ENCODE data around the gene SSBP3.
A peak's percentile ranks its signal among the peaks of the same experiment; 100 is the strongest.

SSBP3 gene

GRCh38 chr1:54302951-54303843 lies 103.0 kb downstream of the SSBP3 start:
- no peak for DNase-seq

GRCh38 chr1:54302549-54302948 lies 103.6 kb downstream of the SSBP3 start:
- no peak for DNase-seq

GRCh38 chr1:54301497-54301896 lies 104.7 kb downstream of the SSBP3 start:
- DNase-seq = no peak

DNA sequence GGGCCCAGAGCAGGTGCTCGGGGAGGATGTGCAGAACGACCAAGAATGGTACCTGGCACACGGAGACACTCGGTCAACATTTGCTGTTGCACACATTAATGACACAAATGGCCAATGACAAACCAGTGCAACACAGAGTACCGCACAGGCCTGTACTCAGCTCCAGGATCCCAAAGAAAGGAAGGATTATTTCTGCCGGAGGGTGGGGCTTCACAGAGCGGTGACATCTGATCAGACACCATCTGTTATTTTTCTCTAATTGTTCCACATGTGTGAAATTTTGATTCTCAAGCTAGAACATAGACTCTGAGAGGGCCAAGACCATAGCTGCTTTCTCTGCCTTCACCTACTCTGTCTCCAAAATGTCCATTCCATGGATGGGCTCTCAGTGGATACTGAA lies 105.8 kb downstream of the SSBP3 start:
- DNase-seq = no peak

DNA sequence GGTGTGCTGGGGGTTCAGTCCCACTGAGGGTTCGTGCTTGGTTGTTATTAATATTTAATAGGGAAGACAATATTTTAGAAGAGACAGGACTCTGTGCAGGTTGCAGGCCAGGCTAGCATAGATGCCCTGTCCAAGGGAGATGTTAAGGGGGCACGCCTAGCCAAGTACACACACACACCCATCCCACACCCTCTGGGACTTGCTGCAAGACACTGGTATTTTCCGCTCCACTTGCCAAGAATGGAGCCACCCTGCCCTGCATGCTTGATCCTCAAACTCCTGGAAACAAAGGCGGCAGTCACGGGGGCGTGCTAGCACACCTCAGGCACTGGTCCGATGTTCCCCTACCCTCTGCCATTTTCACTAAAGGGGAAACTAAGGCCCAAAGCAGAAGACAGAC lies 107.2 kb downstream of the SSBP3 start:
- DNase-seq = no peak

GRCh38 chr1:54298284-54299033 lies 107.7 kb downstream of the SSBP3 start:
- DNase-seq = no peak

DNA sequence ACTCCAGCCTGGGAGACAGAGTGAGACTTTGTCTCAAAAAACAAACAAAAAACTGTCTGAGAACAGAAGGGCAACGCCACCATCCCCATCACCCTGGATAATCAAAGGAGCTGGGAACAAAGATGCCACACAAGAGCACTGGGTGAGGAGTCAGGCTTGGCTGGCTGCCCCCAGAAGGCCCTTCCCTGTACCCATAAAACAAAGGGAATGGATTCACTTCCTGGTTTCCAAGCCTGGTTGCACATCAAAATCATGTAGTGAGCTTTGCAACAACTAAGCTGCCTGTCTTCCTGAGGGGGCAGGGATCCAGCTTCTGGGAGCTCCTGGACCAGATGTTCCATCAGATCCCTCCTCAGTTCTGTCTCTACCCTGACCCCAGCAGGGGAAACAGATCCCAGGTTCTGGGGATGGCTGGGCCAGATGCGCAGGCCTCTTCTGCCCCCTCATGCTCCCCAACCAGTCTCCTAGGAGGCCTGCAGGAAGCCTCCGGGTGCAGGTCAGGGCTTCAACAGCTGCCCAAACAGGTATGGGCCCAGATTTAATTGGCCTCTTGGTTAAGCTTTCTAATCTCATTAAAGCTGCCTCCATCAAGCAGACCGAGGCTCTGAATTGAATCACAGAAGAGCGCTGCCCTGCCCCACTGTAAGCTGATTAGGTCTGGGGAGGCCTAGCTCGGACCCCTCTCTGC lies 108.5 kb downstream of the SSBP3 start:
- DNase-seq = no peak

GRCh38 chr1:54296666-54297065 lies 109.5 kb downstream of the SSBP3 start:
- DNase-seq = no peak

DNA sequence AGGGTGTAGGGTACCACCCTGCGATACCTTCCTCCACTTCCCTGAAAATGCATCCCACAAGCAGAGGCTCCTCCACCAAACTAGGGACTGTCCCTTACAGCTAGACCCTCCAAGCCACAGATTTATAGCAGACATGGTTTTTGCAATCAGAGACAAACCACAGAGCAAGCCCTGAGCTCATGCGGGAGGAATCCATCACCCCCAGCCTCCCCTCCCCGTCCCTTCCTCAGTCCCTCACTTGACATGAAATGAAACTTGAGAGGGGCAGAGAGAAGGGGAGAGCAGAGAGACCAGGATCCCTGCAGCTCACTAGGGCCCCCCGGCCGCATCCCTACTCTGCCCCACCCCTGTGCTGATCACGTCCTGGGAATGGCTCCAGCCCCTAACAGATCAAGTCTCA lies 111.3 kb downstream of the SSBP3 start:
- no peak for DNase-seq

- DNase-seq = no peak
These were observed 113.9 kb downstream of the SSBP3 start for GRCh38 chr1:54292002-54292911.

DNA sequence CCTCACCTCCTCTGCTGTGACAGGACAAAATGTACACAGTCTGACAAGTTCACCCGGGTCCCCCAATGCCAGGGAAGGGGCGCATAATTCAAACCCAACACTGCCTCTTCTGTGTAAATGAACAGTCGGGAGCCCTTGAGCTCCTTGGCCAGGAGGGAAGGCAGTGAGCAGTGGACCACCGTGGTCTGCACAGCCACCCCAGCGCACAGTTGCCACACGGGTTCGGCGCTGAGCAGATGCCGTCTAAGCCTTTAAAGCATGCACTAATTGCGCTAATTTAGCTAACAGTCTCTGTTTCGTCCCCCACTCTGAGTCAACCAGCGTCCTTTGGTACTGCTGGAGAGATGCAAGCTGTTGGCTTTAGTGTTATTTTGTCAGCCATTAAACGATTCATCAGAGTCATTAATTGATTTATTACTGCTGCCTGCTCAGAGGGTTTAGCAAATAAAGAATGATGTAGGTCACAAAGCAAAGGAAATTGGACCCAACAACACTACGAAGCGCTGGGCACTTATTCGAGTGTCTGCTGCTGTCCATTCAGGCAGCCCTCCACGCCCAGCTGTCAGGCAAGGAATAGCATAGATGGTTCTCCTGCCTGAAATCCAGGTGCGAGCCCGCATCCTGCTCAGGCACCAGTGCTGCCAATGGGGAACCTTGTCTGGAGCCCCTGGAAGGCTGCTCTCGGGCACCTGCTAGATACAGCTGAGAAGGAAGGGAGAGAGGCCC lies 114.8 kb downstream of the SSBP3 start:
- no peak for DNase-seq

- DNase-seq = peak; percentile 24 to 45
These were observed 115.5 kb downstream of the SSBP3 start for GRCh38 chr1:54290506-54291184.

- no peak for DNase-seq
These were observed 116.4 kb downstream of the SSBP3 start for GRCh38 chr1:54289712-54290233.

GRCh38 chr1:54287801-54288211 lies 118.4 kb downstream of the SSBP3 start:
- DNase-seq = peak in 1 of 2 experiments; percentile 2

GRCh38 chr1:54287176-54287650 lies 119.0 kb downstream of the SSBP3 start:
- no peak for DNase-seq

DNA sequence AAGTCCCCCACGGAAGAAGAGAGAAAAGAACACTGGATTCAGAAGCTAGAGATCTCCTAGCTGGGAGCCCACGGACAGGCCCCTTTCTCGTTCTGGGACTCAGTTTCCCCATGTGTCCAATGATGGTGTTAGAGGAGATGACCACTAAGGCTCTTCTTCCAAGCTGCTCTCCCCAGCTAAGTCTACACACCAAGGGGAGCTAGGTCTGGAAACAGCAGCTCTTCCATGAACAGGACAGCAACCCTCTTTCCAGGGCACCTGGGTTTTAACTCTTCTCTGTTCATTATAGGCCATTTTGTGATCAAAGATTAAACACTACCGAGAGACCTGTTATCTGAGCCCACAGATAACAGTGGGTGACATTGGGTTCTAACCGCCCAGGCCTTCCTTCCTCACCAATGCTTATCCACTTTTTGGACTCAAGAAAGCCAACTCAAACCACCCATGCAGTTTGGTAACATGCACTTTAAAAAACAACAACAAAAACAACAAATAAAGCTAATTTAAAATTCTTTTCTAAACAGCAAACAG lies 120.3 kb downstream of the SSBP3 start:
- DNase-seq = no peak

GRCh38 chr1:54284781-54285529 lies 121.2 kb downstream of the SSBP3 start:
- no peak for DNase-seq

DNA sequence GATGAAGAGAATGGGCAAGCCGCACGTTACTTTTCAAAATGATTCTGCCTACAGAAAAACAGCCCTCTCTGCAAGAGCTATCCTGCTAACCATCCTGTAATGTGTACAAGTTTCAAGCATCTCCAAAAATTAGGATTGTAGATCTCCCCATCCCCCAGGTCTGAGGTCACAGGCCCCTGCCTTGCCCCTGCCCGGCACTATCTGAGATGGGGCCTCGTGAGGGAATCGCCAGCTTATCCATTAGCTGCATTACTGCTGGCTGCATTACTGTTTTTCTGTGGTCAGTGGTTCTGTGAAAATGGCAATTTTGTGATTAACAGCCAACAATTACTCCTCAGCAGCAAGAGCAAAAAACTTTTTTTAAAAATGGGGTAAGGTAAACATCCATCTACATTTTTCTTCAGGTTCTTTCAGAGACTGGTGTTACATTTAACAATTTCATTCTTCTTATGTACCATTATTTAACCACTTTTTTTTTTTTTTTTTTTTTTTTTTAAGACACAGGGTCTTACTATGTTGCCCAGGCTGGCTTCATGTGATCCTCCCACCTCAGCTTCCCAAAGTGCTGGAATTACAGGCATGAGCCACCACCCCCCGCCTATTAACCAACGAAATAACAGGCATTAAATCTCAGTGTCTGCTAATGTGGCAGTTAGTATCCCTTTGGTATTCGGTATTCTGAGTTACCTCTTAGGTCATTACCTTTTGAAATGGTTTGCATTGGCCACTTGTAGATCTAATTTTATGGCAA lies 122.4 kb downstream of the SSBP3 start:
- no peak for DNase-seq

Measured in Kasumi-1 (cell line).